Measurements from ENCODE around the gene CRABP1.

GRCh38 chr15:78292219-78292618, 47.9 kb upstream of the CRABP1 start:
- no peak for TF ChIP-seq CTCF (IDR thresholded peaks at IDR 0.05; ENCODE audit: insufficient read depth, low read length, poor library complexity, severe bottlenecking)
- no peak for TF ChIP-seq EZH2phosphoT487 (conservative IDR thresholded peaks at IDR 0.05; ENCODE audit: low read length)
